Measurements from ENCODE around the gene DDX50. TPM values are rescaled to one million over a fixed set of nuclear protein-coding genes. Genes with fewer than 3 reads are reported as not detected.

The DDX50 gene
- total RNA-seq, 1 experiment from 2014 or later: 37.1 TPM

DNA sequence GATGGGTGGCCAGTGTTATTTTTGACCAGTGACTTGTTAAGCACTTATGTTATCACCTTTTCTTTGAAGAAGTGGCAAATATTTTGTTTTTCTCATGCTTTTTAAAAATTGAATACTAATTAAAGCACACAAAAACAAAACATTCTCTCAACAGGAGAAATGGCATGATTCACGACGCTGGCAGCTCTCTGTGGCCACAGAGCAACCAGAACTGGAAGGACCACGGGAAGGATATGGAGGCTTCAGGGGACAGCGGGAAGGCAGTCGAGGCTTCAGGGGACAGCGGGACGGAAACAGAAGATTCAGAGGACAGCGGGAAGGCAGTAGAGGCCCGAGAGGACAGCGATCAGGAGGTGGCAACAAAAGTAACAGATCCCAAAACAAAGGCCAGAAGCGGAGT, 81.3 kb downstream of the DDX50 start:
- Mint-ChIP-seq H3K9me3 (no peaks in the 10 kb centered on the region), H3K36me3 (peaks cover 65% of the 10 kb centered on the region), H3K4me1 (no peaks in the 10 kb centered on the region), H3K27ac (no peak overlapping the region), H3K27me3 (ENCODE audit: low read depth) (no peaks in the 10 kb centered on the region), H3K4me3 (no peak overlapping the region)
- no peak for ATAC-seq
- ChIA-PET POLR2A (no interaction called here), CTCF (no interaction called here)
- TF ChIP-seq IRF1 (CRISPR knock-in tag; IDR thresholded peaks at IDR 0.05) (no peak), STAT6 (CRISPR knock-in tag; conservative IDR thresholded peaks at IDR 0.05; ENCODE audit: low read depth) (no peak), E2F4 (CRISPR knock-in tag; IDR thresholded peaks at IDR 0.05; ENCODE audit: borderline replicate concordance, low read depth) (no peak), MAX (CRISPR knock-in tag; IDR thresholded peaks at IDR 0.05) (no peak), ZNF512 (CRISPR knock-in tag; IDR thresholded peaks at IDR 0.05; ENCODE audit: borderline replicate concordance) (no peak), FOXP1 (CRISPR knock-in tag; IDR thresholded peaks at IDR 0.05; ENCODE audit: borderline replicate concordance) (no peak), ZBTB21 (CRISPR knock-in tag; IDR thresholded peaks at IDR 0.05; ENCODE audit: borderline replicate concordance) (no peak), ESRRA (CRISPR knock-in tag; IDR thresholded peaks at IDR 0.05; ENCODE audit: borderline replicate concordance) (no peak), TCF7 (CRISPR knock-in tag; IDR thresholded peaks at IDR 0.05; ENCODE audit: low read depth) (no peak), CREB1 (CRISPR knock-in tag; IDR thresholded peaks at IDR 0.05) (no peak), ZNF532 (CRISPR knock-in tag; IDR thresholded peaks at IDR 0.05; ENCODE audit: borderline replicate concordance) (no peak)
- TF ChIP-seq, protein P1, sequence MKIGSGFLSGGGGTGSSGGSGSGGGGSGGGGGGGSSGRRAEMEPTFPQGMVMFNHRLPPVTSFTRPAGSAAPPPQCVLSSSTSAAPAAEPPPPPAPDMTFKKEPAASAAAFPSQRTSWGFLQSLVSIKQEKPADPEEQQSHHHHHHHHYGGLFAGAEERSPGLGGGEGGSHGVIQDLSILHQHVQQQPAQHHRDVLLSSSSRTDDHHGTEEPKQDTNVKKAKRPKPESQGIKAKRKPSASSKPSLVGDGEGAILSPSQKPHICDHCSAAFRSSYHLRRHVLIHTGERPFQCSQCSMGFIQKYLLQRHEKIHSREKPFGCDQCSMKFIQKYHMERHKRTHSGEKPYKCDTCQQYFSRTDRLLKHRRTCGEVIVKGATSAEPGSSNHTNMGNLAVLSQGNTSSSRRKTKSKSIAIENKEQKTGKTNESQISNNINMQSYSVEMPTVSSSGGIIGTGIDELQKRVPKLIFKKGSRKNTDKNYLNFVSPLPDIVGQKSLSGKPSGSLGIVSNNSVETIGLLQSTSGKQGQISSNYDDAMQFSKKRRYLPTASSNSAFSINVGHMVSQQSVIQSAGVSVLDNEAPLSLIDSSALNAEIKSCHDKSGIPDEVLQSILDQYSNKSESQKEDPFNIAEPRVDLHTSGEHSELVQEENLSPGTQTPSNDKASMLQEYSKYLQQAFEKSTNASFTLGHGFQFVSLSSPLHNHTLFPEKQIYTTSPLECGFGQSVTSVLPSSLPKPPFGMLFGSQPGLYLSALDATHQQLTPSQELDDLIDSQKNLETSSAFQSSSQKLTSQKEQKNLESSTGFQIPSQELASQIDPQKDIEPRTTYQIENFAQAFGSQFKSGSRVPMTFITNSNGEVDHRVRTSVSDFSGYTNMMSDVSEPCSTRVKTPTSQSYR (CRISPR knock-in tag; IDR thresholded peaks at IDR 0.05): no peak
- TF ChIP-seq, protein P2, sequence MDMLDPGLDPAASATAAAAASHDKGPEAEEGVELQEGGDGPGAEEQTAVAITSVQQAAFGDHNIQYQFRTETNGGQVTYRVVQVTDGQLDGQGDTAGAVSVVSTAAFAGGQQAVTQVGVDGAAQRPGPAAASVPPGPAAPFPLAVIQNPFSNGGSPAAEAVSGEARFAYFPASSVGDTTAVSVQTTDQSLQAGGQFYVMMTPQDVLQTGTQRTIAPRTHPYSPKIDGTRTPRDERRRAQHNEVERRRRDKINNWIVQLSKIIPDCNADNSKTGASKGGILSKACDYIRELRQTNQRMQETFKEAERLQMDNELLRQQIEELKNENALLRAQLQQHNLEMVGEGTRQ (CRISPR knock-in tag; IDR thresholded peaks at IDR 0.05): no peak
- TF ChIP-seq, protein P3, sequence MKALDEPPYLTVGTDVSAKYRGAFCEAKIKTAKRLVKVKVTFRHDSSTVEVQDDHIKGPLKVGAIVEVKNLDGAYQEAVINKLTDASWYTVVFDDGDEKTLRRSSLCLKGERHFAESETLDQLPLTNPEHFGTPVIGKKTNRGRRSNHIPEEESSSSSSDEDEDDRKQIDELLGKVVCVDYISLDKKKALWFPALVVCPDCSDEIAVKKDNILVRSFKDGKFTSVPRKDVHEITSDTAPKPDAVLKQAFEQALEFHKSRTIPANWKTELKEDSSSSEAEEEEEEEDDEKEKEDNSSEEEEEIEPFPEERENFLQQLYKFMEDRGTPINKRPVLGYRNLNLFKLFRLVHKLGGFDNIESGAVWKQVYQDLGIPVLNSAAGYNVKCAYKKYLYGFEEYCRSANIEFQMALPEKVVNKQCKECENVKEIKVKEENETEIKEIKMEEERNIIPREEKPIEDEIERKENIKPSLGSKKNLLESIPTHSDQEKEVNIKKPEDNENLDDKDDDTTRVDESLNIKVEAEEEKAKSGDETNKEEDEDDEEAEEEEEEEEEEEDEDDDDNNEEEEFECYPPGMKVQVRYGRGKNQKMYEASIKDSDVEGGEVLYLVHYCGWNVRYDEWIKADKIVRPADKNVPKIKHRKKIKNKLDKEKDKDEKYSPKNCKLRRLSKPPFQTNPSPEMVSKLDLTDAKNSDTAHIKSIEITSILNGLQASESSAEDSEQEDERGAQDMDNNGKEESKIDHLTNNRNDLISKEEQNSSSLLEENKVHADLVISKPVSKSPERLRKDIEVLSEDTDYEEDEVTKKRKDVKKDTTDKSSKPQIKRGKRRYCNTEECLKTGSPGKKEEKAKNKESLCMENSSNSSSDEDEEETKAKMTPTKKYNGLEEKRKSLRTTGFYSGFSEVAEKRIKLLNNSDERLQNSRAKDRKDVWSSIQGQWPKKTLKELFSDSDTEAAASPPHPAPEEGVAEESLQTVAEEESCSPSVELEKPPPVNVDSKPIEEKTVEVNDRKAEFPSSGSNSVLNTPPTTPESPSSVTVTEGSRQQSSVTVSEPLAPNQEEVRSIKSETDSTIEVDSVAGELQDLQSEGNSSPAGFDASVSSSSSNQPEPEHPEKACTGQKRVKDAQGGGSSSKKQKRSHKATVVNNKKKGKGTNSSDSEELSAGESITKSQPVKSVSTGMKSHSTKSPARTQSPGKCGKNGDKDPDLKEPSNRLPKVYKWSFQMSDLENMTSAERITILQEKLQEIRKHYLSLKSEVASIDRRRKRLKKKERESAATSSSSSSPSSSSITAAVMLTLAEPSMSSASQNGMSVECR (CRISPR knock-in tag; IDR thresholded peaks at IDR 0.05; ENCODE audit: borderline replicate concordance): no peak
- DNase-seq (ENCODE audit: low spot score): no peak

Measured in WTC11 (cell line).